Pulmonary artery endothelial cell (primary cell): ENCODE results near the gene SLC12A3. TPM values are rescaled to one million over a fixed set of nuclear protein-coding genes. Genes with fewer than 3 reads are reported as not detected.

ENCODE experiments used
- total RNA-seq: library from RNA; depleted of rRNA; stranded (reverse); fragments of >200 nt; gene quantifications from 2 replicates; pipeline ENCODE4 v1.2.3, GENCODE V29; 2014

The SLC12A3 gene
- total RNA-seq, 1 donor from 2014 or later, result not detected

Other genes with a start within 250 kb of the SLC12A3 start
- gene MT1E, start 239.4 kb upstream of the SLC12A3 start, total RNA-seq, result 132 and 284 TPM in 2 replicates
- 3.5 and 8.8 TPM in 2 replicates for gene MT1M, start 232.5 kb upstream of the SLC12A3 start, total RNA-seq
- gene MT1A, start 226.5 kb upstream of the SLC12A3 start, total RNA-seq, result 4.2 and 9.4 TPM in 2 replicates
- not detected in 2 replicates for gene MT1B, start 213.3 kb upstream of the SLC12A3 start, total RNA-seq
- gene MT1F, start 207.2 kb upstream of the SLC12A3 start, total RNA-seq, result 0.59 and 2.4 TPM in 2 replicates
- gene MT1G, start 197.1 kb upstream of the SLC12A3 start, total RNA-seq, result not detected in 2 replicates
- not detected in 2 replicates for gene MT1H, start 195.4 kb upstream of the SLC12A3 start, total RNA-seq
- 26.1 and 29.9 TPM in 2 replicates for gene MT1X, start 182.7 kb upstream of the SLC12A3 start, total RNA-seq
- 111 and 118 TPM in 2 replicates for gene NUP93, start 135.1 kb upstream of the SLC12A3 start, total RNA-seq
- 43.6 and 129 TPM in 2 replicates for gene HERPUD1, start 66.9 kb downstream of the SLC12A3 start, total RNA-seq
- gene CETP, start 96.7 kb downstream of the SLC12A3 start, total RNA-seq, result 0.14 and 0.33 TPM in 2 replicates
- 10.2 and 16.8 TPM in 2 replicates for gene NLRC5, start 124.3 kb downstream of the SLC12A3 start, total RNA-seq
- 70.8 and 73.7 TPM in 2 replicates for gene CPNE2, start 227.4 kb downstream of the SLC12A3 start, total RNA-seq